Heart right ventricle (tissue), 16 donors: Measurements from ENCODE around the gene SLC12A6. TPM values are rescaled to one million over a fixed set of nuclear protein-coding genes. Genes with fewer than 3 reads are reported as not detected.

Experiments
- ATAC-seq, 8 donors: fragments of 200-7000 bp; cut with Tn5 transposase; one replicate each; pipeline ENCODE4 v1.9.1; 2020; ENCODE audit warnings: mild to moderate bottlenecking in 8 of 8, moderate library complexity in 8 of 8, moderate number of reproducible peaks in 1 of 8
- DNase-seq, 2 donors: peaks; one replicate each; pipeline ENCODE4 v3.0.0-alpha.2; 2020
- H3K27ac ChIP-seq, 10 donors: fragments of 200-600 bp; sonication (generic) in 2 of 10; one replicate each; pipeline versions ENCODE4 v1.5.0 to v1.8.0; 2020 to 2022; ENCODE audit warnings: mild to moderate bottlenecking in 3 of 10
- H3K27me3 ChIP-seq, 7 donors: fragments of 200-600 bp; one replicate each; pipeline ENCODE4 v1.8.0; 2021 to 2022; ENCODE audit warnings: mild to moderate bottlenecking in 2 of 7
- H3K36me3 ChIP-seq, 9 donors: fragments of 200-600 bp; sonication (generic) in 1 of 9; one replicate each; pipeline versions ENCODE4 v1.5.0 to v1.8.0; 2020 to 2022; ENCODE audit warnings: mild to moderate bottlenecking in 2 of 9
- H3K4me1 ChIP-seq, 9 donors: fragments of 200-600 bp; sonication (generic) in 1 of 9; one replicate each; pipeline versions ENCODE4 v1.5.0 to v1.8.0; 2020 to 2022; ENCODE audit warnings: mild to moderate bottlenecking in 4 of 9
- H3K4me3 ChIP-seq, 10 donors: fragments of 200-600 bp; sonication (generic) in 2 of 10; one replicate each; pipeline versions ENCODE4 v1.5.0 to v1.8.0; 2020 to 2022; ENCODE audit warnings: mild to moderate bottlenecking in 7 of 10, moderate library complexity in 2 of 10
- H3K9me3 ChIP-seq, 11 donors: fragments of 200-600 bp in 10 of 11; sonication (generic) in 2 of 11; one replicate each; pipeline versions ENCODE4 v1.5.0 to v1.8.0; 2013 to 2022; ENCODE audit warnings: mild to moderate bottlenecking in 2 of 11, control low read depth in 1 of 11, moderate library complexity in 1 of 11
- WGBS, 2 donors: extraction: QIAGEN DNeasy Blood & Tissue Kit; methylation state at CpG; one replicate each; pipeline ENCODE4 v1.1.7; 2013; ENCODE audit warnings: inconsistent platforms in 1 of 2; 5-methylcytosine and 5-hydroxymethylcytosine counted together
- intact Hi-C, 10 donors: fragments of 100-400 bp; cut with DNase I; formaldehyde crosslinking; loops; one replicate each; pipeline versions ENCODE4 v1.11.1 to v1.14.2; 2022
- polyA plus RNA-seq, 2 donors: library from polyadenylated mRNA; stranded (reverse); fragments of 200-250 nt; gene quantifications; one replicate each; pipeline ENCODE4 v1.2.3, GENCODE V29; 2013
- total RNA-seq, 10 donors: library from RNA; stranded (reverse); fragmentation: NEBNext Ultra II Directional in 3 of 10; extraction: Animal tissue kit (Norgen Biotek cat#: 25700) in 3 of 10; gene quantifications; one replicate each; pipeline versions ENCODE4 v1.2.1 to v1.2.4, GENCODE V29; 2021 to 2023
- TF ChIP-seq, protein P1 (sequence below), 9 donors: fragments of 200-600 bp; sonication (generic) in 2 of 9; IDR thresholded peaks; one replicate each; pipeline versions ENCODE4 v1.5.0 to v1.8.0; 2021 to 2022; ENCODE audit warnings: antibody characterized with exemption in 9 of 9, mild to moderate bottlenecking in 5 of 9, moderate library complexity in 1 of 9
- donor health status: Arrhythmogenic right ventricular cardiomyopathy.
- donor health status: ischemic (EF 13 %, LVEDD 7.1; RV severe dilation, severe dysfunction).
- donor health status: healthy with polysubstance abuse.
- donor health status: DM: no; HTN: yes; CAD: no.
- donor health status: DM: no; HTN: no; CAD: no.
- donor health status: ischemic (EF 25% LVEDD 6.9; RV normal size, moderate dysfunction).
- donor health status: ischemic (EF 25% LVEDD 5.7; RV mildly dilated, moderate dysfunction).
- donor health status: healthy.
- donor health status: DM: yes; HTN: yes; CAD: no.
- donor health status: Ischemic cardiomyopathy.
- donor health status: ischemic (EF 35%, LVEDD 5.7; RV mildly dilated, moderate dysfunction).
- donor health status: nonischemic (EF 11% LVEDD 7.7; RV severe dilation, severe dysfunction).
- donor health status: DM: yes; HTN: yes; CAD: no.
- donor health status: PGD.
- donor health status: ischemic (EF 29% LVEDD 5.4; RV normal size, mild dysfunction).
- donor health status: nonischemic (EF 23%, LVEDD 6.1; RV moderate dilation, normal function).

SLC12A6 gene
- total and polyA plus RNA-seq, 12 donors, result 3.4 to 33.6 (median 24.3) TPM

- peak within 1 kb of the TSS; percentile 97 to 100 (median 99) for H3K27ac ChIP-seq
- H3K9me3 ChIP-seq, result no peaks in the 10 kb centered on the region
- no peaks in the 10 kb centered on the region for H3K27me3 ChIP-seq
- TF ChIP-seq, protein P1, sequence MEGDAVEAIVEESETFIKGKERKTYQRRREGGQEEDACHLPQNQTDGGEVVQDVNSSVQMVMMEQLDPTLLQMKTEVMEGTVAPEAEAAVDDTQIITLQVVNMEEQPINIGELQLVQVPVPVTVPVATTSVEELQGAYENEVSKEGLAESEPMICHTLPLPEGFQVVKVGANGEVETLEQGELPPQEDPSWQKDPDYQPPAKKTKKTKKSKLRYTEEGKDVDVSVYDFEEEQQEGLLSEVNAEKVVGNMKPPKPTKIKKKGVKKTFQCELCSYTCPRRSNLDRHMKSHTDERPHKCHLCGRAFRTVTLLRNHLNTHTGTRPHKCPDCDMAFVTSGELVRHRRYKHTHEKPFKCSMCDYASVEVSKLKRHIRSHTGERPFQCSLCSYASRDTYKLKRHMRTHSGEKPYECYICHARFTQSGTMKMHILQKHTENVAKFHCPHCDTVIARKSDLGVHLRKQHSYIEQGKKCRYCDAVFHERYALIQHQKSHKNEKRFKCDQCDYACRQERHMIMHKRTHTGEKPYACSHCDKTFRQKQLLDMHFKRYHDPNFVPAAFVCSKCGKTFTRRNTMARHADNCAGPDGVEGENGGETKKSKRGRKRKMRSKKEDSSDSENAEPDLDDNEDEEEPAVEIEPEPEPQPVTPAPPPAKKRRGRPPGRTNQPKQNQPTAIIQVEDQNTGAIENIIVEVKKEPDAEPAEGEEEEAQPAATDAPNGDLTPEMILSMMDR (IDR thresholded peaks at IDR 0.05), result peak; percentile 90 to 100 (median 96)
- DNase-seq, result peak; percentile 88 to 89
- H3K4me1 ChIP-seq, result peaks cover 0 to 26% (median 23%) of the 10 kb centered on the region in 9 donors
- peak; percentile 86 to 97 (median 92) for ATAC-seq
- H3K4me3 ChIP-seq, result peak within 1 kb of the TSS; percentile 82 to 100 (median 95)
- 0 to 1% methylated on average over 77 to 79 of the region's 80 CpGs for WGBS, 2 donors
- H3K36me3 ChIP-seq, result peaks cover 0 to 18% (median 4%) of the 10 kb centered on the region in 9 donors
- intact Hi-C loops, result loop anchor here in 9 of 10 donors (1.0 to 10.0 kb wide), 15 partner anchors 24 to 600 kb away; partner anchors contain the start of genes NOP10 (in 6 of the 9), NUTM1 (in 6 of the 9), EMC7 (in 4 of the 9) and PGBD4 (in 4 of the 9)
Observed at GRCh38 chr15:34367101-34368081, 29.8 kb upstream of the SLC12A6 start, which contains the start of gene LPCAT4. Gene LPCAT4, minus strand, starts transcription at chr15:34367196. Its CDS starts 96 bp downstream, at chr15:34367100.

DNA sequence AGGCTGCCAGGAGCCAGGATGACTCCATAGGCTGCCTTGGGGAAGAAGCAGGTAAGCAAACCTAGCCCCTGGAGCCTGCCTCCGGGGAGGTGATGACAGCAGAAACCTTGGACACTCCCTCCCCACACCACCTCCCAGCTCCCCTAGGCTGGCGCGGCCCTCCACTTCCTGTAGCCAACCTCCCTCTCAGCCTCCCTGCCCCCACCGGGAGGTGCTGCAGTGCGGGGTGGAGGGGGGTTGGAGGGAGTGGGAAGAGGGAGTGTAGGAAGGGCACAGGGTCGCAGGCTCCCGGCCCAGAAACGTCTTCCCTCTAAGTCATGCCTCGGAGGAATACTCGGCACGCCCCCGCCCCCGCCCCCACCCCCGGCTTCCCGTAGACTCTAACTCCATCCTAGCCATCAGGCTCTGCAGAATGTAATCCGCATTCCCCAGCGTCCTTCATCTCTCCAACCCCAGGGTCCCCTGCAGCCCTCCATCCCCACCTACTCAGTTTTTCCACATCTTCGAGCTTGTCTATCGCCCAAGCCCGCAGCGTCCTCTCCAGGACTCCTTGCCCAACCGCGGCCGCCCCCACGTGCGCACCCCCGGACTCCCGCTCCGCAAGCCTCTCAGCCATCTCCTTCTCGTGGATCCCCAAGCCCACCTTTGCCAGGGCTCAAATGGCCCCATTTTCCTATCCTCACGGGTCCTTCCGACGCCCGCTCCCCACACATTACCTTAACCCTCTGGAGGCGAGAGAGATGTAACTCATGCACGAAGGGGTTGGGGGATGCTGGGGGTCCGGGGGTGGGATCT is 28.9 kb upstream of the SLC12A6 start:
- H3K9me3 ChIP-seq, result no peaks in the 10 kb centered on the region
- peak overlapping the region; percentile 56 to 100 (median 95) for H3K4me3 ChIP-seq
- no peaks in the 10 kb centered on the region for H3K27me3 ChIP-seq
- H3K4me1 ChIP-seq, result peaks cover 0 to 26% (median 23%) of the 10 kb centered on the region in 9 donors
- H3K27ac ChIP-seq, result peak overlapping the region; percentile 97 to 100 (median 99)
- WGBS, 2 donors, result 1 to 2% methylated on average over 36 to 37 of the region's 37 CpGs
- DNase-seq, result peak; percentile 75 to 77
- peaks cover 0 to 27% (median 4%) of the 10 kb centered on the region in 9 donors for H3K36me3 ChIP-seq
- intact Hi-C loops, result loop anchor here in 9 of 10 donors (1.0 to 10.0 kb wide), 15 partner anchors 23 to 601 kb away; partner anchors contain the start of genes NOP10 (in 6 of the 9), NUTM1 (in 6 of the 9), EMC7 (in 4 of the 9) and PGBD4 (in 4 of the 9)
- ATAC-seq, result peak; percentile 40 to 85 (median 70)
- TF ChIP-seq, protein P1 (IDR thresholded peaks at IDR 0.05), result no peak

DNA sequence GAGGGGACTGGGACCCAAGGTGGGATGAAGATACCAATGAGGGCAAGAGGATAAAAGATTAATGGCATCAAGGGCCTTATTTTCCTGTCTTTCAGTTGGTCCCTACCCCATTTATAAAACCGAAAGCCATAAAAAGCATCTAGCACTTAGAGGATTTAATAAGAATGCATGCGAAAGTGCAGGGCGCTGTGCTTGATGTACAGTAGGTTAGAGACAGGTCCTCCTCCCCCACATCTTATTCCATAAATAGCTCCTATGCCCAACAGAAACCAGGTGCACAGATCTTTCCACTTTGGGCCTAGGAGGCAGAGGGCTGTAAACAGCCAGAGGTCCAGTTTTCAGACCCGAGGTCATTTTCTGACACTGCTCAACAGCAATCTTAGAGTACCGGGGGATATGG is 28.3 kb upstream of the SLC12A6 start:
- peak overlapping the region; percentile 25 to 100 (median 99) for H3K27ac ChIP-seq
- WGBS, 2 donors, result 22 to 23% methylated on average over 5 of the region's 5 CpGs

More for the DNA sequence above, 28.3 kb upstream of the SLC12A6 start:
- TF ChIP-seq, protein P1 (IDR thresholded peaks at IDR 0.05), result no peak
- no peak for DNase-seq
- ATAC-seq, result peak in 4 of 8 donors; percentile 31 to 34 (median 32)
- intact Hi-C loops, result loop anchor here in 8 of 10 donors (2.0 to 10.0 kb wide), 13 partner anchors 21 to 601 kb away; partner anchors contain the start of genes EMC7 (in 4 of the 8), PGBD4 (in 4 of the 8), NOP10 (in 3 of the 8) and NUTM1 (in 3 of the 8)
- H3K9me3 ChIP-seq, result no peaks in the 10 kb centered on the region
- H3K4me3 ChIP-seq, result peak overlapping the region; percentile 56 to 100 (median 95)
- peaks cover 0 to 26% (median 23%) of the 10 kb centered on the region in 9 donors for H3K4me1 ChIP-seq
- peaks cover 0 to 33% (median 9%) of the 10 kb centered on the region in 9 donors for H3K36me3 ChIP-seq
- no peaks in the 10 kb centered on the region for H3K27me3 ChIP-seq
